ENCODE data around the gene SLC16A4.
A peak's percentile ranks its signal among the peaks of the same experiment; 100 is the strongest.
"Not testable (repeated sequence)": the region's sequence is repeated elsewhere in the genome, so short reads cannot be mapped to it uniquely, and the experiment has no call there.

SLC16A4 gene

GRCh38 chr1:110390692-110391245 is at the start of gene SLC16A4:
TSS of gene SLC16A4 (minus strand) at chr1:110391026. CDS start at chr1:110389323, 1,703 bp downstream.
- DNase-seq, result peak; percentile 10

DNA sequence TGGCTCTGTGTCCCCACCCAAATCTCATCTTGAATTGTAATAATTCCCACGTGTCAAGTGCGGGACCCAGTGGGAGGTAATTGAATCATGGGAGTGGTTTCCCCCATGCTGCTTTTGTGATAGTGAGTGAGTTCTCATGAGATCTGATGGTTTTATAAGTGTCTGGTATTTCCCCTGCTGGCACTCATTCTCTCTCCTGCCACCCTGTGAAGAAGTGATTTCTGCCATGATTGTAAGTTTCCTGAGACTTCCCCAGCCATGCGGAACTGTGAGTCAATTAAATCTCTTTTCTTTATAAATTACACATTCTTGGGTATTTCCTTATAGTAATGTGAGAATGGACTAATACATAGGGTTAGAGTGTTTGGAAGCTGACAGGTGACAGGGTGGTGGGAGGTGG is 49.0 kb upstream of the SLC16A4 start:
- not testable (repeated sequence) for DNase-seq

DNA sequence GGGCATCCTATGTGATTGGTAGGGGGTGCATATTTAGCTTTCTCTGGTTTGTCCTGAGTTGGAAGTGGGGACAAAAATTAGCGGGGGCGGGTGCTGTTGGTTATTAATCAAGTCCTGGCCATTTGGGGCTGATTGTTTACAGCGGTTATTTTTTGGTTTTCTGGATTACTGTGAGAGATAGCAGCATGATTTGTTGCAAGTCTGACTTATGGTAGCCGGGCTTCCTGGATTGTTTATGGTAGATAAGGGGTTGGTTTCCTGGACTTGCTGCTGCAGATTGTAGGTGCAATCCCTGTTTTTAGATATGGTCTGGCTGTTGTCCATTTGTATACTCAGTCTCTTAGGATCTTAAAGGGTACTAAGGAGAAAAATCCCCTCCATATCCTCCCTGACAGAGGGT is 48.1 kb upstream of the SLC16A4 start:
- no peak for DNase-seq

- DNase-seq, result not testable (repeated sequence)
Measured at GRCh38 chr1:110437645-110438299, 46.9 kb upstream of the SLC16A4 start.

DNA sequence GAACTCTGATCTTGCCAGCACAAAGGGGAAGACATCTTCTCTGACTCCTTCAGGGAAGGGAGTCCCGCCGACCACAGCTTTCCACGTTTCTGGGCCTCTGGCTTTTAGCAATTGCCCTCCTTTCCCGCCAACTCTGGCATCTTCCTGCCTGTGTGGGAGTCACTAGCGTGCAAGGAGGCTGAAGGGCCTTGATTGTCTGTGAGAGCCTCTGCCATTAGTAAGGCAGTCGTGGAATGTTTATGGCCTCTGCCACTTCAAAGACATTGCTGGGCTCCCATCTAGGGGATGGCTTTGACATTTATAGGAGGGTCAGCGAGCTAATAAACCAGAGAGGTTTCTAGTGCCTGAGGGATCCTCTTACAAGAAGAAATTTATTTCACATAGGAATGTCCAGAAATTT is 45.8 kb upstream of the SLC16A4 start:
- no peak for DNase-seq

- DNase-seq, result no peak
Measured at GRCh38 chr1:110434946-110435345, 44.1 kb upstream of the SLC16A4 start.

GRCh38 chr1:110433803-110434202 is 43.0 kb upstream of the SLC16A4 start:
- DNase-seq, result no peak

DNA sequence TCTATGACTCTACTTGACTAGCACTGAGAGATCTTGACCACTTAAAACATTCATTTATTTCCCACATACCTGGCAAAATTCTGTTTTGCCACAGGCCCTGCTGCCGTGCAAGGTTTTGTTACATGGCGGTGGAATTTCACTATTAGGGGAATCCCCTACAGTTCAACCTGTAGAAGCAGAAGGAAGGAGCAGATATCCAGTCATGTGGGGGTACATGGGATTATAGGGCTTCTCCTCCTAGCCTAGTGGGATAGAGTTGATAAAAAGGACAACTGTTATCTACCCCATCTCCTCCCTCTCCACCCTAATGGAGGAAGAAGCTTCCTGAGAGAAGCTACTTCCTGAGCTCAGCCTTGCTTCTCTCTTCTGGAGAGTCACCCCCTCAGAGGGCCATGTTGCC is 42.4 kb upstream of the SLC16A4 start:
- DNase-seq, result no peak

- DNase-seq, result no peak
Measured at GRCh38 chr1:110430901-110431300, 40.1 kb upstream of the SLC16A4 start.

- DNase-seq, result no peak
Measured at GRCh38 chr1:110430366-110430765, 39.5 kb upstream of the SLC16A4 start.

GRCh38 chr1:110428946-110429345 is 38.1 kb upstream of the SLC16A4 start:
- DNase-seq, result no peak

GRCh38 chr1:110426854-110427253 is 36.0 kb upstream of the SLC16A4 start:
- no peak for DNase-seq

DNA sequence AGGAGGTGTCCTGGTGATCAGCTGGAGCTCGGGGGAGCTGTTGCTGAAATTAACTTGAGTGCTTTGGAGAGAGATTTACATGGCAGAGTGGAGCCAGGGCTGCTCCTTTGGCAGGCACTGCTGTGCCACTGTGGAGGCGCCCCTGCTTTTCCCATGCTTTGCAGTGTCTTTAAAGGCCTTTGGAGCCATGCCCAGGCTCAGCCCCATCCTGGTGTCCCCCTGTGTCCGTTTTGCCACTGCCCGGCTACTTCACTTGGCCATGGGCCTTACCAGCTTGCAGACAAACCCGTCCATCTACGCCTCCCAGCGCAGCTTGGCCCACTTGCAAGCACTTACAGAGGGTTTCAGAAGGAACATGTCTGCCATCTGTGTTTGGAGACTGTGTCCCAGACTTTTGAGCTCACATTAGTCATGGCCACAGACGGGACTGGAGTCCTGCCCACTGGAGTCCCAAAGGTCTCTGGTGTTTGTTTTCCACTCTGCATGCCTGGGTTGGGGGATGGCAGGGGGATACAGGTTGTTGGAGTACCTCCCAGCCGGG is 34.9 kb upstream of the SLC16A4 start:
- no peak for DNase-seq

GRCh38 chr1:110424699-110425611 is 34.1 kb upstream of the SLC16A4 start:
- no peak for DNase-seq

GRCh38 chr1:110420874-110421793 is 30.3 kb upstream of the SLC16A4 start:
- no peak for DNase-seq

GRCh38 chr1:110420023-110420662 is 29.3 kb upstream of the SLC16A4 start:
- no peak for DNase-seq

GRCh38 chr1:110418729-110419128 is 27.9 kb upstream of the SLC16A4 start:
- DNase-seq, result no peak

- not testable (repeated sequence) for DNase-seq
Measured at GRCh38 chr1:110413045-110413444, 22.2 kb upstream of the SLC16A4 start.

- peak; percentile 16 for DNase-seq
Measured at GRCh38 chr1:110412576-110412975, 21.8 kb upstream of the SLC16A4 start.

DNA sequence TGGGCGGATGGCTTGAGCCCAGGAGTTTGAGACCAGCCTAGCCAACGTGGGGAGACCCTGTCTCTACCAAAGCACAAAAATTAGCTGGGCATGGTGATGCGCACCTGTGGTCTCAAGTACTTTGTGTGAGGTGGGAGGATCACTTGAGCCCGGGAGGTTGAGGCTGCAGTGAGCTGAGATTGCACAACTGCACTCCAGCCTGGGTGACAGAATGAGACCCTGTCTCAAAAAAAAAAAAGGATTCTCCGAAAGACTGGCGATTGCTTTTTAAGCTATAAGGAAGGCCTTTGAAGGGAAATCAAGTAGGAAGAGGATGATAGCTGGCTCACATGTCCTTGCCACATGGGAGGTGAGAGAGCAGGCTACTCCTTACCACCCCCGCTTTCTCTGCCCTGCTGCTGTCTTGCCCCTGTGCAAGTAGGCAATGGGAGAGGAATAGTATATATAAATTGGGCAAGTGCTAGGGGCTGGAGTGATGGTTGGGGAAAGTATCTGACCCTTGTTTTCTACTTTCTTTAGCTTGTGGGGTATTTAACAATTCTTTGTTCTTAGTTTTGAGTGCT is 20.4 kb upstream of the SLC16A4 start:
- no peak for DNase-seq

GRCh38 chr1:110409316-110409715 is 18.5 kb upstream of the SLC16A4 start:
- DNase-seq, result no peak

GRCh38 chr1:110408488-110408887 is 17.7 kb upstream of the SLC16A4 start:
- DNase-seq, result no peak

Data from NCI-H2171 (cell line).